Esophagus squamous epithelium (tissue), 4 donors: Measurements from ENCODE around the gene CD40.

ENCODE experiments used
- CTCF ChIP-seq, 6 experiments: fragments of 450-650 bp in 4 of 6; fragments of 200-600 bp in 2 of 6; sonication (generic) in 2 of 6; IDR thresholded peaks; one replicate each; pipeline ENCODE4 v1.5.1; 2016 to 2019; ENCODE audit warnings: antibody characterized with exemption in 6 of 6, mild to moderate bottlenecking in 4 of 6, moderate library complexity in 4 of 6
- POLR2A ChIP-seq, 4 donors: fragments of 450-650 bp; IDR thresholded peaks; one replicate each; pipeline ENCODE4 v1.6.1; 2017; ENCODE audit warnings: antibody characterized with exemption in 4 of 4, mild to moderate bottlenecking in 4 of 4, moderate library complexity in 3 of 4

GRCh38 chr20:46173652-46174468 lies 55.7 kb downstream of the CD40 start:
- no peak for TF ChIP-seq POLR2A (IDR thresholded peaks at IDR 0.05)
- no peak for TF ChIP-seq CTCF (IDR thresholded peaks at IDR 0.05)
